RWPE2 (cell line): ENCODE results near the gene CRYBG1.
A peak's percentile ranks its signal among the peaks of the same experiment; 100 is the strongest.
"Not testable (repeated sequence)": the region's sequence is repeated elsewhere in the genome, so short reads cannot be mapped to it uniquely, and the experiment has no call there.

Experiments used
- ATAC-seq: fragments of 200-7000 bp; cut with Tn5 transposase; 3 replicates; pipeline ENCODE4 v1.9.1; 2021; ENCODE audit warnings: low read depth
- DNase-seq: peaks from one replicate; pipeline ENCODE4 v3.0.0-alpha.2; 2020; ENCODE audit warnings: low spot score
- H3K27ac ChIP-seq: fragments of 450-650 bp; 2 replicates; pipeline ENCODE4 v1.5.1; 2017; ENCODE audit warnings: mild to moderate bottlenecking; ENCODE audit not compliant: poor library complexity, severe bottlenecking
- H3K27me3 ChIP-seq: fragments of 250-450 bp; sonication (Bioruptor Pico); 2 replicates; pipeline ENCODE4 v1.5.1; 2021; ENCODE audit warnings: mild to moderate bottlenecking, moderate library complexity; ENCODE audit not compliant: insufficient read depth, poor library complexity, severe bottlenecking
- H3K36me3 ChIP-seq: fragments of 250-450 bp; sonication (Bioruptor Pico); 2 replicates; pipeline ENCODE4 v1.5.1; 2020; ENCODE audit warnings: low read depth, mild to moderate bottlenecking, moderate library complexity
- H3K4me1 ChIP-seq: fragments of 250-450 bp; sonication (Bioruptor Pico); 2 replicates; pipeline ENCODE4 v1.5.1; 2021; ENCODE audit warnings: mild to moderate bottlenecking, moderate library complexity; ENCODE audit not compliant: insufficient read depth, poor library complexity, severe bottlenecking
- H3K4me3 ChIP-seq: fragments of 250-450 bp; sonication (Bioruptor Pico); 2 replicates; pipeline ENCODE4 v1.5.1; 2021; ENCODE audit warnings: mild to moderate bottlenecking, moderate library complexity; ENCODE audit not compliant: severe bottlenecking
- H3K9me3 ChIP-seq: fragments of 250-450 bp; sonication (Bioruptor Pico); 2 replicates; pipeline ENCODE4 v1.5.1; 2021; ENCODE audit warnings: mild to moderate bottlenecking, moderate library complexity; ENCODE audit not compliant: severe bottlenecking
- CTCF ChIP-seq: fragments of 450-650 bp; IDR thresholded peaks from one replicate; pipeline ENCODE4 v1.5.1; 2017; ENCODE audit warnings: mild to moderate bottlenecking, moderate library complexity; ENCODE audit not compliant: poor library complexity, severe bottlenecking

The CRYBG1 gene

GRCh38 chr6:106387875-106388274, 27.4 kb downstream of the CRYBG1 start:
- no peaks in the 10 kb centered on the region for H3K9me3 ChIP-seq
- peaks cover 28% of the 10 kb centered on the region for H3K4me1 ChIP-seq
- no peak for TF ChIP-seq CTCF
- DNase-seq (no peak), ATAC-seq (no peak)
- no peaks in the 10 kb centered on the region for H3K27me3 ChIP-seq
- no peak overlapping the region for H3K27ac ChIP-seq
- H3K36me3 ChIP-seq: no peaks in the 10 kb centered on the region
- no peak overlapping the region for H3K4me3 ChIP-seq

- no peak for ATAC-seq
- H3K4me1 ChIP-seq: peaks cover 18% of the 10 kb centered on the region
Measured at GRCh38 chr6:106390088-106390487, 29.6 kb downstream of the CRYBG1 start.

GRCh38 chr6:106396426-106397220, 36.1 kb downstream of the CRYBG1 start:
- Histone ChIP-seq H3K36me3 (no peaks in the 10 kb centered on the region), H3K4me1 (no peaks in the 10 kb centered on the region), H3K4me3 (no peak overlapping the region), H3K27me3 (no peaks in the 10 kb centered on the region), H3K27ac (no peak overlapping the region), H3K9me3 (no peaks in the 10 kb centered on the region)
- DNase-seq (no peak), ATAC-seq (no peak)
- no peak for TF ChIP-seq CTCF

More at GRCh38 chr6:106390088-106390487, 29.6 kb downstream of the CRYBG1 start:
- Histone ChIP-seq H3K4me3 (no peak overlapping the region), H3K9me3 (no peaks in the 10 kb centered on the region), H3K36me3 (no peaks in the 10 kb centered on the region), H3K27me3 (no peaks in the 10 kb centered on the region), H3K27ac (peak overlapping the region; percentile 44)
- no peak for TF ChIP-seq CTCF
- no peak for DNase-seq

GRCh38 chr6:106397431-106397830, 36.9 kb downstream of the CRYBG1 start:
- ATAC-seq (no peak), DNase-seq (no peak)
- H3K9me3 ChIP-seq: no peaks in the 10 kb centered on the region
- no peak overlapping the region for H3K4me3 ChIP-seq
- TF ChIP-seq CTCF: no peak
- no peaks in the 10 kb centered on the region for H3K4me1 ChIP-seq
- no peaks in the 10 kb centered on the region for H3K27me3 ChIP-seq
- no peaks in the 10 kb centered on the region for H3K36me3 ChIP-seq
- H3K27ac ChIP-seq: no peak overlapping the region

GRCh38 chr6:106398621-106399020, 38.1 kb downstream of the CRYBG1 start:
- TF ChIP-seq CTCF: no peak
- no peak overlapping the region for H3K27ac ChIP-seq

GRCh38 chr6:106405044-106405443, 44.5 kb downstream of the CRYBG1 start:
- H3K4me3 ChIP-seq, H3K27ac ChIP-seq: not testable (repeated sequence)

More at GRCh38 chr6:106398621-106399020, 38.1 kb downstream of the CRYBG1 start:
- H3K27me3 ChIP-seq: no peaks in the 10 kb centered on the region
- DNase-seq: no peak
- ATAC-seq: no peak
- H3K4me3 ChIP-seq: no peak overlapping the region
- no peaks in the 10 kb centered on the region for H3K9me3 ChIP-seq
- H3K36me3 ChIP-seq: no peaks in the 10 kb centered on the region
- no peaks in the 10 kb centered on the region for H3K4me1 ChIP-seq

More at GRCh38 chr6:106405044-106405443, 44.5 kb downstream of the CRYBG1 start:
- H3K36me3 ChIP-seq, DNase-seq, H3K9me3 ChIP-seq, H3K27me3 ChIP-seq, H3K4me1 ChIP-seq, ATAC-seq: not testable (repeated sequence)
